HEK293T (cell line): ENCODE measurements around the gene GNB2.

ENCODE experiments used
- CTCF ChIA-PET: fragments of 350-600 bp; formaldehyde crosslinking; extraction: SDS; loops from one replicate; lab custom pipeline; 2021; ENCODE audit warnings: antibody characterized with exemption, inconsistent platforms; lab: Yijun Ruan, JAX
- POLR2A ChIA-PET: fragments of 350-600 bp; formaldehyde crosslinking; extraction: SDS; loops from one replicate; lab custom pipeline; 2020; ENCODE audit warnings: antibody characterized with exemption, inconsistent platforms; lab: Yijun Ruan, JAX
- DNase-seq: peaks from one replicate; pipeline ENCODE4 v3.0.0; 2012; ENCODE audit warnings: mixed read lengths; ENCODE audit errors: extremely low spot score
- ARNT ChIP-seq: fragments of 450-650 bp; IDR thresholded peaks from 2 replicates; pipeline ENCODE4 v1.6.1; 2017; ENCODE audit warnings: mild to moderate bottlenecking
- BHLHE40 ChIP-seq: fragments of 450-650 bp; IDR thresholded peaks from 2 replicates; pipeline ENCODE4 v1.6.1; 2016; ENCODE audit warnings: mild to moderate bottlenecking, moderate library complexity, borderline replicate concordance
- CTBP1 ChIP-seq: fragments of 450-650 bp; IDR thresholded peaks from 2 replicates; pipeline ENCODE4 v1.6.1; 2016; ENCODE audit warnings: borderline replicate concordance
- ELF4 ChIP-seq: fragments of 450-650 bp; IDR thresholded peaks from 2 replicates; pipeline ENCODE4 v1.6.1; 2017; ENCODE audit warnings: antibody characterized with exemption
- FOXA1 ChIP-seq: fragments of 450-650 bp; IDR thresholded peaks from 2 replicates; pipeline ENCODE4 v1.6.1; 2016; ENCODE audit warnings: mild to moderate bottlenecking
- FOXK2 ChIP-seq: fragments of 450-650 bp; IDR thresholded peaks from 2 replicates; pipeline ENCODE4 v1.6.1; 2016; ENCODE audit warnings: mild to moderate bottlenecking
- FOXM1 ChIP-seq: fragments of 450-650 bp; IDR thresholded peaks from 2 replicates; pipeline ENCODE4 v1.6.1; 2017; ENCODE audit warnings: mild to moderate bottlenecking, borderline replicate concordance
- HDGF ChIP-seq: fragments of 450-650 bp; IDR thresholded peaks from 2 replicates; pipeline ENCODE4 v1.6.1; 2017; ENCODE audit warnings: antibody characterized with exemption, borderline replicate concordance
- L3MBTL2 ChIP-seq: fragments of 450-650 bp; conservative IDR thresholded peaks from 2 replicates; pipeline ENCODE4 v1.6.1; 2016; ENCODE audit warnings: mild to moderate bottlenecking
- LEF1 ChIP-seq: fragments of 450-650 bp; IDR thresholded peaks from 2 replicates; pipeline ENCODE4 v1.6.1; 2017; ENCODE audit warnings: mild to moderate bottlenecking, borderline replicate concordance
- NFRKB ChIP-seq: fragments of 450-650 bp; IDR thresholded peaks from 2 replicates; pipeline ENCODE4 v1.6.1; 2016; ENCODE audit warnings: mild to moderate bottlenecking, moderate library complexity
- PKNOX1 ChIP-seq: fragments of 450-650 bp; IDR thresholded peaks from 2 replicates; pipeline ENCODE4 v1.6.1; 2016
- SP1 ChIP-seq: fragments of 450-650 bp; IDR thresholded peaks from 2 replicates; pipeline ENCODE4 v1.6.1; 2017
- SUZ12 ChIP-seq: fragments of 450-650 bp; IDR thresholded peaks from 2 replicates; pipeline ENCODE4 v1.6.1; 2016; ENCODE audit warnings: mild to moderate bottlenecking
- TARDBP ChIP-seq: fragments of 450-650 bp; IDR thresholded peaks from 2 replicates; pipeline ENCODE4 v1.6.1; 2016
- ZNF384 ChIP-seq: fragments of 450-650 bp; IDR thresholded peaks from 2 replicates; pipeline ENCODE4 v1.6.1; 2016

The GNB2 gene

GRCh38 chr7:100673942-100674410 is 436 bp downstream of the GNB2 start:
- POLR2A ChIA-PET, result interaction anchor here (0.9 to 1.5 kb wide), 3 partner anchors 9 to 179 kb away, joined by 3 to 4 read pairs (median 4); partner anchors contain the start of genes FBXO24, LRCH4 and SLC12A9

GRCh38 chr7:100674411-100675104 is 1.0 kb downstream of the GNB2 start:
- POLR2A ChIA-PET, result interaction anchor here (0.9 to 1.5 kb wide), 3 partner anchors 9 to 178 kb away, joined by 3 to 4 read pairs (median 4); partner anchors contain the start of genes FBXO24, LRCH4 and SLC12A9
- no peak for DNase-seq
- CTCF ChIA-PET, result no interaction called here
- peak; percentile 28; the same call in 1 of the 2 replicates for TF ChIP-seq L3MBTL2
- no peak for TF ChIP-seq LEF1

More at GRCh38 chr7:100673942-100674410, 436 bp downstream of the GNB2 start:
- no peak for DNase-seq
- no peak for TF ChIP-seq ZNF384
- TF ChIP-seq NFRKB, result no peak
- TF ChIP-seq LEF1, result no peak
- no peak for TF ChIP-seq ELF4
- no peak for TF ChIP-seq SP1
- no peak for TF ChIP-seq HDGF
- TF ChIP-seq SUZ12, result no peak
- TF ChIP-seq FOXA1, result no peak
- TF ChIP-seq ARNT, result no peak
- no peak for TF ChIP-seq TARDBP
- TF ChIP-seq L3MBTL2, result no peak
- no peak for TF ChIP-seq FOXM1
- no peak for TF ChIP-seq CTBP1
- no peak for TF ChIP-seq PKNOX1
- no peak for TF ChIP-seq FOXK2
- TF ChIP-seq BHLHE40, result no peak
- CTCF ChIA-PET, result no interaction called here

- no peak for TF ChIP-seq CTBP1
- TF ChIP-seq SUZ12, result no peak
- no peak for TF ChIP-seq ELF4
- no peak for TF ChIP-seq FOXM1
- no peak for TF ChIP-seq PKNOX1
- no peak for TF ChIP-seq L3MBTL2
- TF ChIP-seq LEF1, result no peak
- no peak for TF ChIP-seq FOXA1
- no peak for TF ChIP-seq TARDBP
- TF ChIP-seq HDGF, result no peak
- TF ChIP-seq NFRKB, result no peak
- no peak for TF ChIP-seq ARNT
- TF ChIP-seq SP1, result no peak
- TF ChIP-seq ZNF384, result no peak
- no peak for TF ChIP-seq BHLHE40
- TF ChIP-seq FOXK2, result no peak
- DNase-seq, result no peak
- CTCF ChIA-PET, result no interaction called here
- POLR2A ChIA-PET, result interaction anchor here (1.3 to 1.5 kb wide), 2 partner anchors 8 to 89 kb away, joined by 4 read pairs; partner anchors contain the start of genes FBXO24 and LRCH4
Observed at GRCh38 chr7:100675105-100675451, 1.5 kb downstream of the GNB2 start.

GRCh38 chr7:100675581-100676350 is 2.2 kb downstream of the GNB2 start:
- ChIA-PET POLR2A (interaction anchor here (2.1 kb wide), 1 partner anchor 30 kb away, joined by 9 read pairs; the partner anchor contains the start of gene POP7), CTCF (no interaction called here)
- TF ChIP-seq PKNOX1, result no peak
- DNase-seq, result no peak

- TF ChIP-seq CTBP1, result no peak
- TF ChIP-seq LEF1, result no peak
- no peak for TF ChIP-seq ZNF384
- TF ChIP-seq ARNT, result no peak
- TF ChIP-seq L3MBTL2, result no peak
- no peak for TF ChIP-seq TARDBP
- no peak for TF ChIP-seq FOXM1
- DNase-seq, result no peak
- ChIA-PET CTCF (interaction anchor here (0.8 to 1.4 kb wide), 2 partner anchors 14 to 15 kb away, joined by 3 to 4 read pairs; no protein-coding TSS in a partner anchor), POLR2A (interaction anchor here (1.0 to 2.1 kb wide), 2 partner anchors 15 to 29 kb away, joined by 4 to 9 read pairs; partner anchors contain the start of gene POP7)
Observed at GRCh38 chr7:100676501-100677306, 3.2 kb downstream of the GNB2 start.
